ENCODE measurements around the gene HFM1.
"Not testable (repeated sequence)": the region's sequence is repeated elsewhere in the genome, so short reads cannot be mapped to it uniquely, and the experiment has no call there.

HFM1 gene

GRCh38 chr1:91404151-91405012 lies at the start of gene HFM1:
Gene HFM1, minus strand, starts transcription at chr1:91404837. Its CDS starts 3,755 bp downstream, at chr1:91401082.
- peak; percentile 68 for DNase-seq

GRCh38 chr1:91454136-91454535 lies 49.5 kb upstream of the HFM1 start:
- no peak for DNase-seq

GRCh38 chr1:91450260-91450659 lies 45.6 kb upstream of the HFM1 start:
- no peak for DNase-seq

- DNase-seq: not testable (repeated sequence)
Measured at GRCh38 chr1:91447782-91448181, 43.1 kb upstream of the HFM1 start.

GRCh38 chr1:91441980-91442379 lies 37.3 kb upstream of the HFM1 start:
- not testable (repeated sequence) for DNase-seq

GRCh38 chr1:91440847-91441246 lies 36.2 kb upstream of the HFM1 start:
- no peak for DNase-seq

- no peak for DNase-seq
Measured at GRCh38 chr1:91439016-91439415, 34.4 kb upstream of the HFM1 start.

- DNase-seq: no peak
Measured at GRCh38 chr1:91428182-91428798, 23.7 kb upstream of the HFM1 start.

GRCh38 chr1:91427741-91428140 lies 23.1 kb upstream of the HFM1 start:
- no peak for DNase-seq

- DNase-seq: not testable (repeated sequence)
Measured at GRCh38 chr1:91422523-91422922, 17.9 kb upstream of the HFM1 start.

- DNase-seq: no peak
Measured at GRCh38 chr1:91412371-91412770, 7.7 kb upstream of the HFM1 start.

GRCh38 chr1:91406773-91407389 lies 2.2 kb upstream of the HFM1 start:
- DNase-seq: no peak

- DNase-seq: no peak
Measured at GRCh38 chr1:91402023-91402422, 2.6 kb downstream of the HFM1 start.

GRCh38 chr1:91400133-91400725 lies 4.4 kb downstream of the HFM1 start:
- no peak for DNase-seq

- DNase-seq: no peak
Measured at GRCh38 chr1:91398291-91398690, 6.3 kb downstream of the HFM1 start.

- DNase-seq: no peak
Measured at GRCh38 chr1:91397605-91398004, 7.0 kb downstream of the HFM1 start.

- DNase-seq: no peak
Measured at GRCh38 chr1:91393042-91393441, 11.6 kb downstream of the HFM1 start.

GRCh38 chr1:91386109-91386508 lies 18.5 kb downstream of the HFM1 start:
- no peak for DNase-seq

GRCh38 chr1:91383456-91383855 lies 21.2 kb downstream of the HFM1 start:
- DNase-seq: no peak

GRCh38 chr1:91381844-91382243 lies 22.8 kb downstream of the HFM1 start:
- no peak for DNase-seq

GRCh38 chr1:91374086-91374485 lies 30.6 kb downstream of the HFM1 start:
- no peak for DNase-seq

GRCh38 chr1:91372230-91372629 lies 32.4 kb downstream of the HFM1 start:
- DNase-seq: not testable (repeated sequence)

- DNase-seq: no peak
Measured at GRCh38 chr1:91349524-91349923, 55.1 kb downstream of the HFM1 start.

- no peak for DNase-seq
Measured at GRCh38 chr1:91346824-91347223, 57.8 kb downstream of the HFM1 start.
